IMR-90 (cell line): ENCODE results near the gene NAA10. TPM values are rescaled to one million over a fixed set of nuclear protein-coding genes. Genes with fewer than 3 reads are reported as not detected.

Source experiments
- ATAC-seq: fragments of 200-7000 bp; cut with Tn5 transposase; 2 replicates; pipeline ENCODE4 v1.9.1; 2020; ENCODE audit warnings: low read depth, mild to moderate bottlenecking, moderate library complexity
- BruUV-seq: library from RNA; stranded (reverse); fragments of 400-500 nt; replicated peaks from 2 replicates; lab custom pipeline; 2021; lab: Mats Ljungman, UMichigan
- CTCF ChIA-PET: fragments of 300-600 bp; formaldehyde crosslinking; extraction: SDS; loops from one replicate; lab custom pipeline; 2021; ENCODE audit warnings: antibody characterized with exemption; lab: Yijun Ruan, JAX
- POLR2A ChIA-PET: fragments of 300-600 bp; sonication (Branson Sonifier 250); formaldehyde crosslinking; loops from one replicate; lab custom pipeline; 2022; ENCODE audit warnings: antibody characterized with exemption; ENCODE audit not compliant: unreplicated experiment; lab: Charles Lee
- DNase-seq: peaks from one replicate; pipeline ENCODE4 v3.0.0; 2013
- H2AFZ ChIP-seq: replicated peaks from 2 replicates; pipeline ENCODE3; 2013; ENCODE audit warnings: low read length, mild to moderate bottlenecking; ENCODE audit not compliant: poor library complexity
- H2AK5ac ChIP-seq: 2 replicates; pipeline ENCODE4 v1.6.1; 2013; ENCODE audit warnings: low read depth, low read length, inconsistent platforms
- H2AK9ac ChIP-seq: replicated peaks from 2 replicates; pipeline ENCODE3; 2013; ENCODE audit warnings: mild to moderate bottlenecking, low read depth, low read length, moderate library complexity; ENCODE audit not compliant: poor library complexity
- H2BK120ac ChIP-seq: 2 replicates; pipeline ENCODE4 v1.6.1; 2013; ENCODE audit warnings: low read depth, low read length, inconsistent platforms
- H2BK15ac ChIP-seq: 3 replicates; pipeline ENCODE4 v1.6.1; 2013; ENCODE audit warnings: low read depth, low read length, inconsistent platforms
- H2BK20ac ChIP-seq: 2 replicates; pipeline ENCODE4 v1.6.1; 2013; ENCODE audit warnings: low read depth, mild to moderate bottlenecking, inconsistent platforms, low read length, moderate library complexity
- H2BK5ac ChIP-seq: 2 replicates; pipeline ENCODE4 v1.6.1; 2013; ENCODE audit warnings: mild to moderate bottlenecking, low read depth, low read length, inconsistent platforms; ENCODE audit not compliant: poor library complexity, severe bottlenecking
- H3K14ac ChIP-seq: replicated peaks from 2 replicates; pipeline ENCODE4 v1.6.1; 2013; ENCODE audit warnings: low read depth, low read length, inconsistent platforms
- H3K18ac ChIP-seq: 2 replicates; pipeline ENCODE4 v1.6.1; 2013; ENCODE audit warnings: low read depth, low read length, control low read depth
- H3K23ac ChIP-seq: 2 replicates; pipeline ENCODE4 v1.6.1; 2013; ENCODE audit warnings: low read depth, low read length, inconsistent platforms
- H3K27ac ChIP-seq: 2 replicates; pipeline ENCODE4 v1.5.1; 2013; ENCODE audit warnings: mild to moderate bottlenecking, control low read depth, low read length; ENCODE audit not compliant: insufficient read depth
- H3K27me3 ChIP-seq: 2 replicates; pipeline ENCODE4 v1.6.1; 2013; ENCODE audit warnings: low read length; ENCODE audit not compliant: control insufficient read depth, insufficient read depth
- H3K36me3 ChIP-seq: 2 replicates; pipeline ENCODE4 v1.6.1; 2013; ENCODE audit warnings: low read length, mixed read lengths; ENCODE audit not compliant: control insufficient read depth, insufficient read depth
- H3K4ac ChIP-seq: 2 replicates; pipeline ENCODE4 v1.6.1; 2013; ENCODE audit warnings: low read depth, low read length, inconsistent platforms
- H3K4me1 ChIP-seq: 2 replicates; pipeline ENCODE4 v1.6.1; 2013; ENCODE audit warnings: low read length, mixed read lengths; ENCODE audit not compliant: control insufficient read depth, insufficient read depth
- H3K4me2 ChIP-seq: 2 replicates; pipeline ENCODE4 v1.6.1; 2013; ENCODE audit warnings: low read depth, mild to moderate bottlenecking, control low read depth, low read length, moderate library complexity
- H3K4me3 ChIP-seq: 2 replicates; pipeline ENCODE4 v1.5.1; 2013; ENCODE audit warnings: low read depth, mild to moderate bottlenecking, control low read depth, low read length, moderate library complexity; ENCODE audit not compliant: insufficient read depth
- H3K56ac ChIP-seq: 2 replicates; pipeline ENCODE4 v1.6.1; 2013; ENCODE audit warnings: low read length, inconsistent platforms; ENCODE audit not compliant: insufficient read depth; ENCODE audit errors: extremely low read depth
- H3K79me1 ChIP-seq, 2 experiments: 2 replicates each; pipeline ENCODE4 v1.6.1; 2013; ENCODE audit warnings: low read length in 2 of 2, inconsistent platforms in 1 of 2, low read depth in 1 of 2
- H3K9ac ChIP-seq: 2 replicates; pipeline ENCODE4 v1.6.1; 2013; ENCODE audit warnings: low read depth, low read length, control low read depth
- H3K9me1 ChIP-seq: 2 replicates; pipeline ENCODE4 v1.6.1; 2013; ENCODE audit warnings: low read length, inconsistent platforms; ENCODE audit not compliant: insufficient read depth
- H3K9me3 ChIP-seq: 2 replicates; pipeline ENCODE4 v1.6.1; 2013; ENCODE audit warnings: low read length; ENCODE audit not compliant: control insufficient read depth, insufficient read depth
- H4K20me1 ChIP-seq: 2 replicates; pipeline ENCODE4 v1.6.1; 2013; ENCODE audit warnings: low read length, inconsistent platforms; ENCODE audit not compliant: insufficient read depth
- H4K5ac ChIP-seq: 2 replicates; pipeline ENCODE4 v1.6.1; 2013; ENCODE audit warnings: mild to moderate bottlenecking, low read depth, low read length, control low read depth
- H4K8ac ChIP-seq, 2 experiments: 2 replicates each; pipeline ENCODE4 v1.6.1; 2013; ENCODE audit warnings: low read depth in 2 of 2, low read length in 2 of 2, control low read depth in 1 of 2, inconsistent platforms in 1 of 2
- H4K91ac ChIP-seq: 2 replicates; pipeline ENCODE4 v1.6.1; 2013; ENCODE audit warnings: low read depth, low read length, inconsistent platforms; ENCODE audit not compliant: insufficient read depth
- RAD21 ChIP-seq: IDR thresholded peaks from 2 replicates; pipeline ENCODE4 v1.6.1; 2012; ENCODE audit warnings: low read length, improper control_type of control experiment
- WGBS, 2 experiments: methylation state at CpG; one replicate each; pipeline versions ENCODE4 v1.1.5 to v1.1.7; 2013; ENCODE audit warnings: missing lambda C conversion rate in 2 of 2; ENCODE audit not compliant: insufficient read length in 1 of 2; ENCODE audit errors: extremely low coverage in 2 of 2; 5-methylcytosine and 5-hydroxymethylcytosine counted together
- dilution Hi-C: fragments of 300-500 bp; cut with HindIII; formaldehyde crosslinking; loops from one replicate; pipeline ENCODE4 v1.14.3; 2018; ENCODE audit warnings: low sequenced_read_pairs; ENCODE audit not compliant: unreplicated experiment
- in situ Hi-C: fragments of 300-500 bp; cut with MboI; formaldehyde crosslinking; loops from 3 replicates; pipeline ENCODE4 v1.14.3; 2019; ENCODE audit warnings: low sequenced_read_pairs, inconsistent platforms, mixed read lengths
- intact Hi-C: fragments of 100-400 bp; cut with micrococcal nuclease; formaldehyde crosslinking; loops from 2 replicates; pipeline ENCODE4 v1.10.0; 2022
- polyA plus RNA-seq, 3 experiments: library from polyadenylated mRNA; depleted of rRNA; stranded (reverse); fragments of >200 nt; gene quantifications; 2 replicates each; pipeline ENCODE4 v1.2.3, GENCODE V29; 2012; ENCODE audit warnings: low replicate concordance in 1 of 3
- total RNA-seq: library from RNA; depleted of rRNA; stranded (reverse); fragments of >200 nt; gene quantifications from 2 replicates; pipeline ENCODE4 v1.2.3, GENCODE V29; 2012
- TF ChIP-seq, protein P1 (sequence below): fragments of 150-350 bp; IDR thresholded peaks from 2 replicates; pipeline ENCODE4 v1.6.1; 2017; ENCODE audit warnings: mild to moderate bottlenecking, antibody characterized with exemption, low read length, low read depth

The NAA10 gene
- total and polyA plus RNA-seq, 2 of the 4 experiments (the other 2 are of a cell fraction), result 98.6 to 172 TPM

GRCh38 chrX:153966283-153966688, 31.4 kb upstream of the NAA10 start:
- POLR2A ChIA-PET, result no interaction called here
- no peak overlapping the region for H4K5ac ChIP-seq
- no peaks in the 10 kb centered on the region for H3K27me3 ChIP-seq
- H3K18ac ChIP-seq, result no peak overlapping the region
- H2AFZ ChIP-seq, result no peak overlapping the region
- intact Hi-C loops (no loop called here), dilution Hi-C loops (no loop called here), in situ Hi-C loops (loop anchor here (10.0 kb wide), 1 partner anchor 201 kb away; the partner anchor contains the start of gene PLXNB3)
- no peak overlapping the region for H3K4me3 ChIP-seq
- H4K91ac ChIP-seq, result no peak overlapping the region
- H2BK120ac ChIP-seq, result no peak overlapping the region
- peaks cover 25% of the 10 kb centered on the region for H3K36me3 ChIP-seq
- H3K4me2 ChIP-seq, result no peak overlapping the region
- no TSS peak for BruUV-seq
- H3K27ac ChIP-seq, result no peak overlapping the region
- H3K23ac ChIP-seq, result no peak overlapping the region
- H2BK5ac ChIP-seq, result no peak overlapping the region
- TF ChIP-seq, protein P1, sequence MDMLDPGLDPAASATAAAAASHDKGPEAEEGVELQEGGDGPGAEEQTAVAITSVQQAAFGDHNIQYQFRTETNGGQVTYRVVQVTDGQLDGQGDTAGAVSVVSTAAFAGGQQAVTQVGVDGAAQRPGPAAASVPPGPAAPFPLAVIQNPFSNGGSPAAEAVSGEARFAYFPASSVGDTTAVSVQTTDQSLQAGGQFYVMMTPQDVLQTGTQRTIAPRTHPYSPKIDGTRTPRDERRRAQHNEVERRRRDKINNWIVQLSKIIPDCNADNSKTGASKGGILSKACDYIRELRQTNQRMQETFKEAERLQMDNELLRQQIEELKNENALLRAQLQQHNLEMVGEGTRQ, result no peak
- TF ChIP-seq RAD21, result no peak
- H2AK9ac ChIP-seq, result no peak overlapping the region
- H3K4ac ChIP-seq, result no peak overlapping the region
- 90% methylated on average over 9 of the region's 15 CpGs; no CpG with 5 or more reads in 1 of the 2 experiments for WGBS, 2 experiments
- peaks cover 5 to 24% of the 10 kb centered on the region in 2 experiments; a peak in 3 of 4 replicates for H3K79me1 ChIP-seq
- peaks cover 82% of the 10 kb centered on the region for H4K20me1 ChIP-seq
- no peak overlapping the region for H2AK5ac ChIP-seq
- H2BK15ac ChIP-seq, result no peak overlapping the region
- no peaks in the 10 kb centered on the region for H3K9me3 ChIP-seq
- no peak for DNase-seq
- no peak overlapping the region for H2BK20ac ChIP-seq
- CTCF ChIA-PET, result no interaction called here
- H3K14ac ChIP-seq, result no peak overlapping the region
- peaks cover 18% of the 10 kb centered on the region for H3K4me1 ChIP-seq
- no peak for ATAC-seq
- H3K9me1 ChIP-seq, result peaks cover 9% of the 10 kb centered on the region; the same call in 1 of the 2 replicates
- no peak overlapping the region for H3K56ac ChIP-seq
- H3K9ac ChIP-seq, result no peak overlapping the region
- H4K8ac ChIP-seq, result no peak overlapping the region
